Astrocyte (in vitro differentiated cells and primary cell): ENCODE data around the gene DYRK1A. TPM values are rescaled to one million over a fixed set of nuclear protein-coding genes. Genes with fewer than 3 reads are reported as not detected.
A peak's percentile ranks its signal among the peaks of the same experiment; 100 is the strongest.

Source experiments
- DNase-seq: peaks from one replicate; pipeline ENCODE4 v3.0.0-alpha.2; 2010; ENCODE audit warnings: low read depth
- FAIRE-seq: peaks from 2 replicates; lab custom pipeline; 2011; peaks lifted over from hg19 to GRCh38; lab: Jason Lieb, UNC
- H2AFZ ChIP-seq: 2 replicates; pipeline ENCODE4 v1.6.0; 2012; ENCODE audit warnings: low read depth, low read length, inconsistent platforms
- H3K27ac ChIP-seq: 2 replicates; pipeline ENCODE4 v1.5.1; 2011; ENCODE audit warnings: low read depth, low read length, inconsistent platforms
- H3K27me3 ChIP-seq: 2 replicates; pipeline ENCODE4 v1.6.0; 2011; ENCODE audit warnings: low read length, inconsistent platforms; ENCODE audit not compliant: insufficient read depth
- H3K36me3 ChIP-seq: 2 replicates; pipeline ENCODE4 v1.5.1; 2011; ENCODE audit warnings: low read length, inconsistent platforms; ENCODE audit not compliant: insufficient read depth
- H3K4me1 ChIP-seq: 2 replicates; pipeline ENCODE4 v1.5.1; 2011; ENCODE audit warnings: low read length, inconsistent platforms; ENCODE audit not compliant: insufficient read depth
- H3K4me2 ChIP-seq: 2 replicates; pipeline ENCODE4 v1.6.0; 2012; ENCODE audit warnings: low read length, inconsistent platforms
- H3K4me3 ChIP-seq: 2 replicates; pipeline ENCODE4 v1.5.1; 2011; ENCODE audit warnings: low read depth, mild to moderate bottlenecking, low read length, inconsistent platforms; ENCODE audit not compliant: insufficient read depth
- H3K79me2 ChIP-seq: 2 replicates; pipeline ENCODE4 v1.6.0; 2012; ENCODE audit warnings: mild to moderate bottlenecking, low read length, inconsistent platforms; ENCODE audit not compliant: insufficient read depth
- H3K9ac ChIP-seq: 2 replicates; pipeline ENCODE4 v1.6.0; 2012; ENCODE audit warnings: mild to moderate bottlenecking, low read length, inconsistent platforms
- H3K9me3 ChIP-seq: 2 replicates; pipeline ENCODE4 v1.5.1; 2012; ENCODE audit warnings: low read depth, mild to moderate bottlenecking, low read length, inconsistent platforms; ENCODE audit not compliant: insufficient read depth
- H4K20me1 ChIP-seq: 2 replicates; pipeline ENCODE4 v1.6.0; 2012; ENCODE audit warnings: low read length, inconsistent platforms; ENCODE audit not compliant: insufficient read depth
- H3K27ac Mint-ChIP-seq: one replicate; pipeline ENCODE4 v1.8.0; 2021; ENCODE audit warnings: mild to moderate bottlenecking, mixed read lengths; ENCODE audit not compliant: unreplicated experiment
- H3K27me3 Mint-ChIP-seq: one replicate; pipeline ENCODE4 v1.8.0; 2021; ENCODE audit warnings: low read depth, mixed read lengths; ENCODE audit not compliant: unreplicated experiment
- H3K36me3 Mint-ChIP-seq: one replicate; pipeline ENCODE4 v1.8.0; 2021; ENCODE audit warnings: low read depth, mixed read lengths; ENCODE audit not compliant: unreplicated experiment
- H3K4me1 Mint-ChIP-seq: one replicate; pipeline ENCODE4 v1.8.0; 2021; ENCODE audit warnings: low read depth, mixed read lengths; ENCODE audit not compliant: unreplicated experiment
- H3K4me3 Mint-ChIP-seq: one replicate; pipeline ENCODE4 v1.8.0; 2021; ENCODE audit warnings: mild to moderate bottlenecking, moderate library complexity, mixed read lengths; ENCODE audit not compliant: unreplicated experiment
- H3K9me3 Mint-ChIP-seq: one replicate; pipeline ENCODE4 v1.8.0; 2021; ENCODE audit warnings: mild to moderate bottlenecking, mixed read lengths; ENCODE audit not compliant: unreplicated experiment
- EZH2 ChIP-seq: IDR thresholded peaks from 2 replicates; pipeline ENCODE4 v1.6.1; 2012; ENCODE audit warnings: mild to moderate bottlenecking, low read length, inconsistent platforms; ENCODE audit not compliant: insufficient read depth
- total RNA-seq: library from RNA; stranded (reverse); gene quantifications from 2 replicates; pipeline ENCODE4 v1.2.1, GENCODE V29; 2021
- TF ChIP-seq, protein P1 (sequence below): IDR thresholded peaks from 2 replicates; pipeline ENCODE4 v1.5.1; 2011; ENCODE audit warnings: low read depth, mild to moderate bottlenecking, inconsistent platforms, low read length, moderate library complexity; ENCODE audit not compliant: insufficient read depth

Gene DYRK1A
- total RNA-seq, 1 donor from 2014 or later = 44.6 TPM

DNA sequence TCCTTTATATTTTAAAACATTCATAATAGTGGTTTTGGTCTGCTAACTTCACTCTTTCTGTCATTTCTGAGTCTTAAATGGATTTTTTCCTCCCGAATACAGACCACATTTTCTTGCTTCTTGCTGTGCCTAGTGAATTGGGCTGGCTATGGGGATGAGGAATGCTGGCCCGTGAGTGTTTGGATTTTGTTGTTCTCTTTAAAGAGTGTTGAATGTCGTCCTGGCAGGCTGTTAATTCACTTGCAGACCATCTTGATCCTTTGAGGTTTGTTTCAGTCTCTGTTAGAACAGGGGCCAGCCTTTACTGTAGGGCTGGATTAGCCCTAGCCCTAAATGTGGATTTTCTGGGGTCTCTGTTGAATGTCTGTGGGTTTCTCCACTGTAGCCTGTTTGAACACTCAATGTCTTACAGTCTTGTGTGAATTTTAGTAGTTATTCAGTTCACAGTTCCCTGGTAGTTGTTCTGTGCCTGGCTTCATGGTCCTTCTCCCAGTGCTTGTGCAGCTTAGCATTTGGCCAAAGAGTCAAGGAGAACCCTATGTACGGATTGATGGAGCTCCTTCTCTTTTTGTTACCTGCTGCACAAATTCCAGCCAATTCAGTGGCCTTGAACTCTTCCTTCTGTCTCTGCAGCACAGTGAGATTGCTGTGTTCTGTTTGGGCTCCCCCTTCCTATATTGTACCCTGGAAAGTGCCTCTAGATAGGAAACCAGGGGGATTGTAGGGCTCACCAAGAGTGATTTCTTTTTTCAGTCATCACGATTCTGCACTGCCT, 95.7 kb downstream of the DYRK1A start:
- peaks cover 29% of the 10 kb centered on the region for H3K4me1 ChIP-seq
- peak overlapping the region; percentile 1 for H3K27ac Mint-ChIP-seq
- no peaks in the 10 kb centered on the region for H3K9me3 Mint-ChIP-seq
- peaks cover 85% of the 10 kb centered on the region for H4K20me1 ChIP-seq
- no peak overlapping the region for H3K4me3 Mint-ChIP-seq
- H3K4me3 ChIP-seq = no peak overlapping the region
- H3K27me3 ChIP-seq = no peaks in the 10 kb centered on the region
- H3K4me2 ChIP-seq = no peak overlapping the region
- H3K27ac ChIP-seq = no peak overlapping the region
- H3K27me3 Mint-ChIP-seq = no peaks in the 10 kb centered on the region
- no peak for DNase-seq
- peaks cover 2% of the 10 kb centered on the region for H3K36me3 Mint-ChIP-seq
- H2AFZ ChIP-seq = no peak overlapping the region
- H3K4me1 Mint-ChIP-seq = peaks cover 46% of the 10 kb centered on the region
- H3K79me2 ChIP-seq = peaks cover 100% of the 10 kb centered on the region
- TF ChIP-seq, protein P1, sequence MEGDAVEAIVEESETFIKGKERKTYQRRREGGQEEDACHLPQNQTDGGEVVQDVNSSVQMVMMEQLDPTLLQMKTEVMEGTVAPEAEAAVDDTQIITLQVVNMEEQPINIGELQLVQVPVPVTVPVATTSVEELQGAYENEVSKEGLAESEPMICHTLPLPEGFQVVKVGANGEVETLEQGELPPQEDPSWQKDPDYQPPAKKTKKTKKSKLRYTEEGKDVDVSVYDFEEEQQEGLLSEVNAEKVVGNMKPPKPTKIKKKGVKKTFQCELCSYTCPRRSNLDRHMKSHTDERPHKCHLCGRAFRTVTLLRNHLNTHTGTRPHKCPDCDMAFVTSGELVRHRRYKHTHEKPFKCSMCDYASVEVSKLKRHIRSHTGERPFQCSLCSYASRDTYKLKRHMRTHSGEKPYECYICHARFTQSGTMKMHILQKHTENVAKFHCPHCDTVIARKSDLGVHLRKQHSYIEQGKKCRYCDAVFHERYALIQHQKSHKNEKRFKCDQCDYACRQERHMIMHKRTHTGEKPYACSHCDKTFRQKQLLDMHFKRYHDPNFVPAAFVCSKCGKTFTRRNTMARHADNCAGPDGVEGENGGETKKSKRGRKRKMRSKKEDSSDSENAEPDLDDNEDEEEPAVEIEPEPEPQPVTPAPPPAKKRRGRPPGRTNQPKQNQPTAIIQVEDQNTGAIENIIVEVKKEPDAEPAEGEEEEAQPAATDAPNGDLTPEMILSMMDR = no peak
- no peak for TF ChIP-seq EZH2
- H3K9ac ChIP-seq = no peak overlapping the region
- no peaks in the 10 kb centered on the region for H3K9me3 ChIP-seq
- no peak for FAIRE-seq
- no peaks in the 10 kb centered on the region for H3K36me3 ChIP-seq

DNA sequence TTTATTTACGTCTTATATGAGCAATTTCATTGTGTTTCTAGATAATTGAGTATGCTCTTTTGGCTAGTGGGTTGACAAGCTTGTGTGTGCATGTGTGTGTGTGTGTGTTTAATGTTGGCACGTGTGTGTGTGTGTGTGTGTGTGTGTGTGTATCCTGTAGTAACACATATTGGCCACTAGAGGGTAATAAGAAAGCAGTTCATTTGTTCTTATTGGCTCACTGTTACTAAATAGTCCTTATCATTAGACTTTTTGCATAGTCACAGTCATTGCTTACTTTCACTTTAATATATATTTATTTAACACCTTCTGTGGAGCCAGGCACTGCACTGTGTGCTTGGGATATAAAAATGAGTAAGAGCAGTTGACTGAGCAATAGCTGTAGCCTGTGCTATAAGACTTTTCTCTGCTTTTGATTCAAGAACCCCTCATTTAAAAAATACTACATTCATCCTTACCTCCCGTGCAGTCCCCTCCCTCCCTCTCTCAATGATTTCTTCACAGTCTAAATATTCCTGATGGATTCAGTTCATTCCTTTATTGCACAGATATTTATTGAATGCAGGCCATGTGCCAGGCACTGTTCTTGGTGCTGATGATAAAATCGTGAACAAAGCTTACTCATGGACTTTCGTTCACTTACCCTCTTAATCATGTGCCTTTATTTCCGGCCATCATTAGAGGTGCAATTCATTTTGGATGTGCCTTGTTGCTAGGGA, 96.7 kb downstream of the DYRK1A start:
- Mint-ChIP-seq H3K27ac (no peak overlapping the region), H3K9me3 (no peaks in the 10 kb centered on the region), H3K36me3 (peaks cover 7% of the 10 kb centered on the region), H3K27me3 (no peaks in the 10 kb centered on the region), H3K4me1 (peaks cover 40% of the 10 kb centered on the region), H3K4me3 (no peak overlapping the region)
- DNase-seq (peak; percentile 76), FAIRE-seq (peak; percentile 72)
- Histone ChIP-seq H3K9me3 (no peaks in the 10 kb centered on the region), H3K27ac (peak overlapping the region; percentile 32), H2AFZ (no peak overlapping the region), H3K36me3 (no peaks in the 10 kb centered on the region), H3K9ac (no peak overlapping the region), H4K20me1 (peaks cover 85% of the 10 kb centered on the region), H3K27me3 (no peaks in the 10 kb centered on the region), H3K4me1 (peaks cover 29% of the 10 kb centered on the region), H3K4me3 (peak overlapping the region; percentile 13), H3K4me2 (peak overlapping the region; percentile 58), H3K79me2 (peaks cover 100% of the 10 kb centered on the region)
- no peak for TF ChIP-seq EZH2
- TF ChIP-seq, protein P1 = peak; percentile 68
